Measurements from ENCODE around the gene PLD5. TPM values are rescaled to one million over a fixed set of nuclear protein-coding genes. Genes with fewer than 3 reads are reported as not detected.
"Not testable (repeated sequence)": the region's sequence is repeated elsewhere in the genome, so short reads cannot be mapped to it uniquely, and the experiment has no call there.

The PLD5 gene
- total and polyA plus RNA-seq, 2 of the 13 experiments (the other 11 are each of a cell fraction or from before 2014, with no cell fraction given): not detected

GRCh38 chr1:242398351-242398750, 126.1 kb downstream of the PLD5 start (continued):
- TF ChIP-seq ZNF501 (CRISPR knock-in tag; IDR thresholded peaks at IDR 0.05) (no peak), ZNF510 (CRISPR knock-in tag; IDR thresholded peaks at IDR 0.05; ENCODE audit: low read depth) (no peak), ZNF367 (CRISPR knock-in tag; IDR thresholded peaks at IDR 0.05; ENCODE audit: borderline replicate concordance) (no peak), ZFP36L1 (CRISPR knock-in tag; IDR thresholded peaks at IDR 0.05) (no peak), PBX3 (CRISPR knock-in tag; IDR thresholded peaks at IDR 0.05; ENCODE audit: borderline replicate concordance) (no peak), ZNF101 (CRISPR knock-in tag; IDR thresholded peaks at IDR 0.05; ENCODE audit: borderline replicate concordance, low read depth) (no peak)

GRCh38 chr1:242391896-242392295, 132.6 kb downstream of the PLD5 start:
- FAIRE-seq (no peak), ATAC-seq (no peak), DNase-seq (ENCODE audit: low spot score) (no peak)
- Histone ChIP-seq H3K4me3 (replicated peaks in 1 of 3; ENCODE audit: insufficient read depth in 1 of 3, low read depth in 2 of 3, low read length in 3 of 3) (no peak overlapping the region), H2AFZ (ENCODE audit: low read length) (no peak overlapping the region), H3K27me3 (ENCODE audit: control insufficient read depth in 1 of 2, insufficient read depth in 2 of 2, low read length in 2 of 2) (no peaks in the 10 kb centered on the region), H3K4me1 (ENCODE audit: insufficient read depth, low read length) (no peaks in the 10 kb centered on the region), H3K9me3 (ENCODE audit: low read length) (no peaks in the 10 kb centered on the region), H3K27ac (ENCODE audit: extremely low read length, insufficient read depth, low read length) (no peak overlapping the region), H3K4me2 (ENCODE audit: low read depth, low read length) (no peak overlapping the region), H3K9ac (ENCODE audit: insufficient read depth, low read depth, low read length) (no peak overlapping the region), H3K36me3 (replicated peaks in 1 of 2; ENCODE audit: control insufficient read depth in 1 of 2, insufficient read depth in 2 of 2, low read length in 2 of 2) (no peaks in the 10 kb centered on the region), H4K20me1 (ENCODE audit: insufficient read depth, low read length) (no peaks in the 10 kb centered on the region), H3K79me2 (ENCODE audit: insufficient read depth, low read length) (no peaks in the 10 kb centered on the region)
- no peak for TF ChIP-seq HOXA9 (CRISPR knock-in tag; IDR thresholded peaks at IDR 0.05; ENCODE audit: borderline replicate concordance)
- no peak for TF ChIP-seq ZNF607 (CRISPR knock-in tag; IDR thresholded peaks at IDR 0.05; ENCODE audit: borderline replicate concordance)
- no peak for TF ChIP-seq U2AF2 (IDR thresholded peaks at IDR 0.05; ENCODE audit: low read depth, low read length)
- no peak for TF ChIP-seq SNAI1 (CRISPR knock-in tag; IDR thresholded peaks at IDR 0.05; ENCODE audit: borderline replicate concordance)
- no peak for TF ChIP-seq CERS6 (CRISPR knock-in tag; IDR thresholded peaks at IDR 0.05)
- in situ Hi-C loops (cut with HindIII; ENCODE audit: extremely low pct_ligation_motif_present, low pct_unique_long_range_greater_than_20kb) (no loop called here), intact Hi-C loops (cut with micrococcal nuclease; ENCODE audit: unreplicated experiment) (no loop called here)
- POLR2A ChIA-PET: no interaction called here
- no TSS peak for BruUV-seq (replicated peaks)
- CTCF ChIA-PET (ENCODE audit: low intra/inter-chr PET ratio, low total read pairs): no interaction called here

- H2AFZ ChIP-seq (ENCODE audit: low read length); POLR2A ChIA-PET; DNase-seq (ENCODE audit: low spot score); H3K4me2 ChIP-seq (ENCODE audit: low read depth, low read length); FAIRE-seq; H3K27me3 ChIP-seq (ENCODE audit: control insufficient read depth in 1 of 2, insufficient read depth in 2 of 2, low read length in 2 of 2); H4K20me1 ChIP-seq (ENCODE audit: insufficient read depth, low read length); in situ Hi-C loops (cut with HindIII; ENCODE audit: extremely low pct_ligation_motif_present, low pct_unique_long_range_greater_than_20kb); H3K27ac ChIP-seq (ENCODE audit: extremely low read length, insufficient read depth, low read length); H3K79me2 ChIP-seq (ENCODE audit: insufficient read depth, low read length); intact Hi-C loops (cut with micrococcal nuclease; ENCODE audit: unreplicated experiment); H3K9ac ChIP-seq (ENCODE audit: insufficient read depth, low read depth, low read length); BruUV-seq (replicated peaks); H3K4me1 ChIP-seq (ENCODE audit: insufficient read depth, low read length); H3K4me3 ChIP-seq (replicated peaks in 1 of 3; ENCODE audit: insufficient read depth in 1 of 3, low read depth in 2 of 3, low read length in 3 of 3); ATAC-seq; H3K9me3 ChIP-seq (ENCODE audit: low read length); CTCF ChIA-PET (ENCODE audit: low intra/inter-chr PET ratio, low total read pairs); H3K36me3 ChIP-seq (replicated peaks in 1 of 2; ENCODE audit: control insufficient read depth in 1 of 2, insufficient read depth in 2 of 2, low read length in 2 of 2): not testable (repeated sequence)
- 12% methylated on average over 6 of the region's 6 CpGs for WGBS (ENCODE audit: low lambda C conversion rate)
These were observed 148.4 kb downstream of the PLD5 start for GRCh38 chr1:242376121-242376520.
